Measurements from ENCODE around the gene DAZL.

DAZL gene

GRCh38 chr3:16607718-16608117 lies 2.5 kb upstream of the DAZL start:
- POLR2A ChIA-PET, result no interaction called here
- CTCF ChIA-PET, result no interaction called here
- Histone ChIP-seq H3K9me3 (ENCODE audit: control insufficient read depth, insufficient read depth, low read depth, low read length) (no peaks in the 10 kb centered on the region), H3K27ac (ENCODE audit: extremely low read depth, low read depth, low read length) (no peak overlapping the region), H3K36me3 (ENCODE audit: control insufficient read depth in 2 of 2, insufficient read depth in 1 of 2, low read length in 2 of 2) (no peaks in the 10 kb centered on the region), H3K4me1 (ENCODE audit: control insufficient read depth, insufficient read depth, low read length) (no peaks in the 10 kb centered on the region), H3K4me3 (ENCODE audit: low read depth, low read length) (no peak overlapping the region)
- TF ChIP-seq ZNF302 (tag by site-specific recombination; IDR thresholded peaks at IDR 0.05; ENCODE audit: low read depth) (no peak), PRDM1 (tag by site-specific recombination; IDR thresholded peaks at IDR 0.05) (no peak), ZNF558 (tag by site-specific recombination; IDR thresholded peaks at IDR 0.05) (no peak), KLF7 (tag by site-specific recombination; IDR thresholded peaks at IDR 0.05; ENCODE audit: borderline replicate concordance) (no peak), SP3 (tag by site-specific recombination; IDR thresholded peaks at IDR 0.05) (no peak), ZNF350 (tag by site-specific recombination; IDR thresholded peaks at IDR 0.05) (no peak), ZNF629 (tag by site-specific recombination; IDR thresholded peaks at IDR 0.05) (no peak), ZNF670 (tag by site-specific recombination; IDR thresholded peaks at IDR 0.05; ENCODE audit: low read depth) (no peak), ZNF394 (tag by site-specific recombination; IDR thresholded peaks at IDR 0.05; ENCODE audit: borderline replicate concordance) (no peak), ZNF600 (tag by site-specific recombination; IDR thresholded peaks at IDR 0.05) (no peak), ZNF146 (tag by site-specific recombination; IDR thresholded peaks at IDR 0.05) (no peak), KLF8 (tag by site-specific recombination; IDR thresholded peaks at IDR 0.05) (no peak), ZNF529 (tag by site-specific recombination; IDR thresholded peaks at IDR 0.05; ENCODE audit: insufficient replicate concordance) (no peak), HOXD13 (CRISPR knock-in tag; IDR thresholded peaks at IDR 0.05; ENCODE audit: borderline replicate concordance) (no peak), GLIS1 (tag by site-specific recombination; IDR thresholded peaks at IDR 0.05) (no peak), ZBTB7A (tag by site-specific recombination; IDR thresholded peaks at IDR 0.05; ENCODE audit: low read depth) (no peak), GLI2 (tag by site-specific recombination; IDR thresholded peaks at IDR 0.05; ENCODE audit: borderline replicate concordance, low read depth) (no peak)

- H3K4me1 ChIP-seq (ENCODE audit: control insufficient read depth, insufficient read depth, low read length), result no peaks in the 10 kb centered on the region
- CTCF ChIA-PET, result no interaction called here
- POLR2A ChIA-PET, result interaction anchor here (0.6 to 1.0 kb wide), 2 partner anchors 65 to 667 kb away, joined by 3 to 5 read pairs; no protein-coding TSS in a partner anchor
- no peaks in the 10 kb centered on the region for H3K9me3 ChIP-seq (ENCODE audit: control insufficient read depth, insufficient read depth, low read depth, low read length)
- H3K36me3 ChIP-seq (ENCODE audit: control insufficient read depth in 2 of 2, insufficient read depth in 1 of 2, low read length in 2 of 2), result no peaks in the 10 kb centered on the region
- no peak overlapping the region for H3K4me3 ChIP-seq (ENCODE audit: low read depth, low read length)
- H3K27ac ChIP-seq (ENCODE audit: extremely low read depth, low read depth, low read length), result no peak overlapping the region
- TF ChIP-seq ZNF302 (tag by site-specific recombination; IDR thresholded peaks at IDR 0.05; ENCODE audit: low read depth) (no peak), ZSCAN16 (tag by site-specific recombination; IDR thresholded peaks at IDR 0.05) (no peak), ZNF785 (tag by site-specific recombination; IDR thresholded peaks at IDR 0.05) (no peak), ZNF239 (tag by site-specific recombination; IDR thresholded peaks at IDR 0.05) (no peak), MYNN (tag by site-specific recombination; IDR thresholded peaks at IDR 0.05; ENCODE audit: borderline replicate concordance) (no peak), ZNF664 (tag by site-specific recombination; IDR thresholded peaks at IDR 0.05) (no peak), ZNF560 (tag by site-specific recombination; IDR thresholded peaks at IDR 0.05; ENCODE audit: borderline replicate concordance) (no peak), ZNF596 (tag by site-specific recombination; IDR thresholded peaks at IDR 0.05) (no peak), SP7 (tag by site-specific recombination; IDR thresholded peaks at IDR 0.05) (no peak), SCRT1 (tag by site-specific recombination; IDR thresholded peaks at IDR 0.05; ENCODE audit: borderline replicate concordance) (no peak), ZNF521 (tag by site-specific recombination; IDR thresholded peaks at IDR 0.05) (no peak), IKZF3 (tag by site-specific recombination; IDR thresholded peaks at IDR 0.05) (no peak), ZFP3 (tag by site-specific recombination; IDR thresholded peaks at IDR 0.05; ENCODE audit: low read depth) (no peak), ZFHX2 (tag by site-specific recombination; conservative IDR thresholded peaks at IDR 0.05) (no peak)
Measured at GRCh38 chr3:16606398-16606797, 1.2 kb upstream of the DAZL start.

Data from HEK293 (cell line).